HUES64 (cell line): Measurements from ENCODE around the gene COMP.

Experiments
- H3K27ac ChIP-seq: 2 replicates; pipeline ENCODE4 v1.7.0; 2013; ENCODE audit warnings: low read depth, low read length, inconsistent platforms
- H3K27me3 ChIP-seq: 2 replicates; pipeline ENCODE4 v1.6.1; 2013; ENCODE audit warnings: mild to moderate bottlenecking, low read length; ENCODE audit not compliant: insufficient read depth
- H3K36me3 ChIP-seq: 2 replicates; pipeline ENCODE4 v1.6.1; 2013; ENCODE audit warnings: mild to moderate bottlenecking, low read length; ENCODE audit not compliant: insufficient read depth
- H3K4me1 ChIP-seq: 2 replicates; pipeline ENCODE4 v1.6.1; 2013; ENCODE audit warnings: mild to moderate bottlenecking, low read length, moderate library complexity; ENCODE audit not compliant: insufficient read depth
- H3K4me3 ChIP-seq: 2 replicates; pipeline ENCODE4 v1.5.1; 2013; ENCODE audit warnings: mild to moderate bottlenecking, low read length, moderate library complexity
- H3K9ac ChIP-seq: 2 replicates; pipeline ENCODE4 v1.6.1; 2013; ENCODE audit warnings: mild to moderate bottlenecking, low read depth, low read length
- H3K9me3 ChIP-seq: 2 replicates; pipeline ENCODE4 v1.6.1; 2013; ENCODE audit warnings: low read depth, low read length; ENCODE audit not compliant: insufficient read depth
- WGBS: fragments of 150-250, 120-280 bp; methylation state at CpG from one replicate; pipeline ENCODE4 v1.1.7; 2013; ENCODE audit warnings: missing lambda C conversion rate; 5-methylcytosine and 5-hydroxymethylcytosine counted together

Gene COMP

DNA sequence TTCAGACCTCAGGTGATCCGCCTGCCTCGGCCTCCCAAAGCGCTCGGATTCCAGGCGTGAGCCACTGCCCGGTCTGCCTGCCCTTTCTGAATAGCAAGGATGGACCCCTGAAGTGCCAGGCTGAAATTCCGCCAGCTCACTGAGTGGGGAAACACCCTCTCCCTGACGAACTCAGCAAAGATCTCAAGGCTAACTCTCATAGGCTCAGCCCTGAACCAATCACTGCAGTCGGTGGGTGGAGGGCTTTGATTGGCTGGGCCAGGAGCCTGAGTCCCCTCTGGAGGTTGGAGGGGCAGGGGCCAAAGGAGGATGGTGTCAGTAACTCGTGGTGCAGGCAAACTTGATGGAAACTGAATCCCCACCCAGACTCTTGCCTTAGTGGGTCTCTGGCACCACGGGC is 11.2 kb upstream of the COMP start:
- no peak overlapping the region for H3K9ac ChIP-seq
- no peaks in the 10 kb centered on the region for H3K4me1 ChIP-seq
- 47% methylated on average over 11 of the region's 11 CpGs for WGBS
- no peak overlapping the region for H3K4me3 ChIP-seq
- peaks cover 36% of the 10 kb centered on the region for H3K27me3 ChIP-seq
- H3K36me3 ChIP-seq: no peaks in the 10 kb centered on the region
- no peak overlapping the region for H3K27ac ChIP-seq
- H3K9me3 ChIP-seq: no peaks in the 10 kb centered on the region

DNA sequence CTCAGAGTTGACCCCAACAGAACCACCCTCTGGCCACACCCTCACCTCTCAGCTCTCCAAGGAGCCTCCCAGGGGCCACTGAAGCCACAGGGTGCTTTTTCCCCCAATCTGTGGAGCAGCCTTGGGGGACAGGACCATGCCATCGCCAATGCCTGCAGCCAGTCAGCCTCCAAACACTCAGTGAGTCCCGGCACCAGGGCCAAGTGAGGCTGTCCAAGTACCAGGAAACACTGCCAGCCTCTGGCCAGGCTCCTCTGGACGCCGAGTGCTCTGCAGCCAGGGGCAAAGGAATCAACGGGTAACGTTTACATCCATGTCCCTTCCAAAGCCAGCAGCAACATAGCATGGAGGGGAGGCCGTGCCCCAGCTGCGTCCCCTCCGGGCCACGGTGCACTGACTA is 9.5 kb upstream of the COMP start:
- Histone ChIP-seq H3K4me3 (no peak overlapping the region), H3K9me3 (no peaks in the 10 kb centered on the region), H3K36me3 (no peaks in the 10 kb centered on the region), H3K27me3 (peaks cover 53% of the 10 kb centered on the region), H3K4me1 (no peaks in the 10 kb centered on the region), H3K27ac (no peak overlapping the region), H3K9ac (no peak overlapping the region)
- 80% methylated on average over 10 of the region's 10 CpGs for WGBS

DNA sequence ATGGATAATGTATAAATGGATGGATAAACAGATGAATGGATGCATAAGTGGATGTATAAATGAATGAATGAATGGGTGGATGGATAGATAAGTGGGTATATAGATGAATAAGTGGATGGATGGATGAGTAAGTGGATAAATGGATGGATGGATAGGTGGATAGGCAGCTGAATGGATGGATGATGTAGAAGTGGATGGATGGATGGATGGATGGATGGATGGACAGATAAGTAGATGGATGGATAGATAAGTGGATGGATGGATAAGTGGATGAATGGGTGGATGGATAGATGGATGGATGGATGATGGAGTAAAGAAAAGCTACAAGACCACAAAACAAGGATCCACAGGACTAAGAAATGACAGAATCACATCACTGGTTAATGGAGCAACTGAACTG is 9.0 kb upstream of the COMP start:
- Histone ChIP-seq H3K27ac (no peak overlapping the region), H3K9me3 (no peaks in the 10 kb centered on the region), H3K4me3 (no peak overlapping the region), H3K36me3 (no peaks in the 10 kb centered on the region), H3K4me1 (no peaks in the 10 kb centered on the region), H3K27me3 (peaks cover 59% of the 10 kb centered on the region), H3K9ac (no peak overlapping the region)

DNA sequence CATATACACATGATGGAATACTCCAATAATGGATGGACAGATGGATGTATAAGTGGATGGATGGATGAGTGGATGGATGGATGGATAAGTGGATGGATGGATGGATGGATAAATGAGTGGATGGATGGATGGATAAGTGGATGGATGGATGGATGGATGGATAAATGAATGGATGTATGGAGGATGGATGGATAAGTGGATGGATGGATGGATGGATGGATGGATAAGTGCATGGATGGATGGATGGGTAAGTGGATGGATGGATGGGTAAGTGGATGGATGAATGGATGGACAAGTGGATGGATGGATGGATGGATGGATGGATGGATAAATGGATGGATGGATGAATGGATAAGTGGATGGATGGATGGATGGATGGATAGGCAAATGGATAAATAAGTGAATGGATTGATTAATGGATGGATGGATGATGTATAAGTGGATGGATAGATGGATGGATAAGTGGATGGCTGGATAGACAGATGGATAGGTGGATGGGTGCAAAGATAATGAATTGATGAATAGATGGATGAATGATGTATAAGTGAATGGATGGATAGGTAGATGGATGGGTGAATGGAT is 8.4 kb upstream of the COMP start:
- H3K27ac ChIP-seq: no peak overlapping the region
- no peaks in the 10 kb centered on the region for H3K4me1 ChIP-seq
- peaks cover 65% of the 10 kb centered on the region for H3K27me3 ChIP-seq
- no peak overlapping the region for H3K9ac ChIP-seq
- H3K4me3 ChIP-seq: no peak overlapping the region
- no peaks in the 10 kb centered on the region for H3K9me3 ChIP-seq
- no peaks in the 10 kb centered on the region for H3K36me3 ChIP-seq

DNA sequence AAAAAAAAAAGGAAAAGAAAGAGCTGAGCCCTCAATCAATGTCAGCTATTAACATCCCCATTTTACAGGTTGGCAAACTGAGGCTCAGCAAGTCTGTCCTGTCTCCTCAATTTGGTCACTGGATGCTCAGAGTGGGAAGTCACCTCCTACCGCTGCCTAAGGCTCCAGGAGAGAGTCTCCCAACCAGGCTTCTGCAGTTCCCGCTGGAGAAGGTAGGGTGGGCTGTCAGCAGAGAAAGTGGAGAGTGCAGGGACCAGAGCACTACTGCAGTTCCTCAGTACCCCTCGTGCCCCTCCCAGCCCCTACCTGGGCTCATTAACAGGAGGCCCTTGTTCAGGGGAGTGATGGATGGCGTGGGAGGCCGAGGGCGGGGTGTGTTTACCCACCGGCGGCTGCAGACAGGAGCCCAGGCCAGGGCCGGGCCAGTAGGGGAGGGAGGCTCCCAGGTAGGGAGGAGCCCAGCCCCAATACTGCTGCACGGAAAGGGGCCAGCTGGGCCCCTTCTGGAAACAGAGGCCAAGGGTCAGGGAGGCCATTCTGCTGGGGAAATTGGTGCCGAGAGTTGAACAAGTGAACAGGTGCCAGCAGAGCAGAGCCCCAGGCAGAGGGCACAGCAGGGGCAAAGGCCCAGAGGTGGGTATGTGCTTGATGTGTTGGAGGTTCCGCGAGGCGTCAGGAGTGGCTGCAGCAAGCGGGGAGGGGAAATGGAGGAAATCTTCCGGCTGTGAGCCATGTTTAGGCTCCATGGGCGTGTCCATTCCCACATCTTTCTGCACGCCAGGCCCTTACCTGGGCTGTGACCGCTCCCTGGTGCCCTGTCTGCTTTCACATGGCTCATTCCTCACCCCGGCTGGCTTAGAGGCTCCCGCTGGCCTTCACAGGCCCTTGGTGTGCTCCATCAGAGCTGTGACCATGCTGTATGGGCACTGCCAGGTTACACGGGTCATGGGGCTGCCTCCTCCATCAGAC is 7.6 kb upstream of the COMP start:
- Histone ChIP-seq H3K9me3 (no peaks in the 10 kb centered on the region), H3K4me3 (no peak overlapping the region), H3K4me1 (no peaks in the 10 kb centered on the region), H3K36me3 (no peaks in the 10 kb centered on the region), H3K27ac (no peak overlapping the region), H3K27me3 (peaks cover 72% of the 10 kb centered on the region), H3K9ac (no peak overlapping the region)
- 52% methylated on average over 22 of the region's 22 CpGs for WGBS

DNA sequence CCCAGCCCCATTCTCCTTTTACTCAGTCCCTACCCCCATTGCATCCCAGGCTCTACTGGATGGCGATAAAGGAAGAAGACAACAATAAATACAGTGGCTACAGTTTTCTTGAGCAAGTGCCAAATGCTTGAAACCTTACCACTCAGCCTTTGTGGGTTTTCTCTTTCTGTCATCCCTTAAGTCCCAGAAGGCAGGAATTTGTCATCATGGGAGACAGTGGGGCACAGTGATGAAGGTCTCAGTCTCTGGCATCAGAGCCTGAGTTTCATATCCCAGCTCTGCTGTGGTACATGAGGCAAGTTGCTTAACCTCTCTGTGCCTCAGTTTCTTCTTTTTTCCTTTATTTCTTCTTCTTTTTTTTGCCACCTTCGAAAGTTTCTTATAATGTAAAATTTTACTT is 5.1 kb upstream of the COMP start:
- Histone ChIP-seq H3K4me1 (no peaks in the 10 kb centered on the region), H3K4me3 (no peak overlapping the region), H3K9ac (no peak overlapping the region), H3K9me3 (no peaks in the 10 kb centered on the region), H3K27ac (no peak overlapping the region), H3K36me3 (no peaks in the 10 kb centered on the region), H3K27me3 (peaks cover 95% of the 10 kb centered on the region)
- 100% methylated on average over 1 of the region's 2 CpGs for WGBS

DNA sequence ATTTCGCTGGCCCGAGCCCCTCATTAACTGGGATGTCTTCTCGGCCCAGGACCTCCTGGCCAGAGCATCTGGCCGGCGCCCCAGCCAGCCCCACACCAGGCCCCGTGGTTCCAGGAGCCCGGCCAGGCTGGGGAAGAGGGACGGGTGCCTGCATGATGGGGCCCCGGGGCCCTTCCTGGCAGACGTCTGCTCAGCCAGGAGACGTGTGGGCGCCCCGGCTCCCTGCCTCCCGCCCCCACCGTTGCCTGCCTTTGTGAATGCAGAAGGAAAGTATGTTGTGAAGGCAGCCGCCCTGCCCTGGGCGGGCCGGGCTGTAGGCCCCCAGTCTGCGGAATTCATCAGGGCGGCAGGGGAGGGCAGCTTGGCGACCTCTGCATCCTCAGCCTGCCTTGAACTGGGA is 4.4 kb upstream of the COMP start:
- Histone ChIP-seq H3K36me3 (no peaks in the 10 kb centered on the region), H3K27ac (no peak overlapping the region), H3K9ac (no peak overlapping the region), H3K9me3 (no peaks in the 10 kb centered on the region), H3K4me3 (no peak overlapping the region), H3K4me1 (no peaks in the 10 kb centered on the region), H3K27me3 (peaks cover 95% of the 10 kb centered on the region)
- 19% methylated on average over 21 of the region's 21 CpGs for WGBS

DNA sequence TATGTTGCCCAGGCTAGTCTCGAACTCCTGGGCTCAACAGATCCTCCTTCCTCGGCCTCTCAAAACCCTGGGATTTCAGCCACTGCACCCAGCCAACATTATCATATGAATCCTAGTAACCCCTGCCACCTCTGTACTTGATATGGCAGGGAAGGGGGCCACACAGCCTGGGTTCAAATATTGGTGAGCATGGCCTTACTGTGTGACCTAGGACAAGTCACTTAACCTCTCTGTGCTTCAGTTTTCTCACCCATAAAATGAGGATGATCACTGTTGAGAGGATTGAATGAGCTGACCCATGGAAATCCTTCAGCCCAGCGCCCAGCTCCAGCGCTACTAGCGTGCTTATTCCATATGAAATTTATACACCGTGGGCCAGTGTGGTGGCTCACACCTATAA is 3.6 kb upstream of the COMP start:
- 94% methylated on average over 6 of the region's 6 CpGs for WGBS
- Histone ChIP-seq H3K27ac (no peak overlapping the region), H3K4me1 (no peaks in the 10 kb centered on the region), H3K27me3 (peaks cover 95% of the 10 kb centered on the region), H3K4me3 (no peak overlapping the region), H3K36me3 (no peaks in the 10 kb centered on the region), H3K9ac (no peak overlapping the region), H3K9me3 (no peaks in the 10 kb centered on the region)

DNA sequence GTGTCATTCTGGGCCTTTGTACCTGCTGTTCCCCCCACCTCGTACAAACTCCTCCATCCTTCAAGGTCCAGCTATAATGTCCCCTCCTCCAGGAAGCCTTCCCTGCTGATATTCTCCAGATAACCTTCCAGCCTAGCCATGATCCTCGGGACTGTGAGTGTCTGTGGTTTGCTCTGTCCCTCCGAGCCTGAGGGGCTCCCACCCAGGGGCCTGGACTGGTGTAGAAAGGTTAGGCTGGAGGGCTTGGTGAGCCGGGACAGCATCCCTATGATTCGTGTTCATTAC is 2.9 kb upstream of the COMP start:
- Histone ChIP-seq H3K4me1 (no peaks in the 10 kb centered on the region), H3K27me3 (peaks cover 96% of the 10 kb centered on the region), H3K9me3 (no peaks in the 10 kb centered on the region), H3K4me3 (no peak overlapping the region), H3K27ac (no peak overlapping the region), H3K9ac (no peak overlapping the region), H3K36me3 (no peaks in the 10 kb centered on the region)
- 74% methylated on average over 4 of the region's 5 CpGs for WGBS

DNA sequence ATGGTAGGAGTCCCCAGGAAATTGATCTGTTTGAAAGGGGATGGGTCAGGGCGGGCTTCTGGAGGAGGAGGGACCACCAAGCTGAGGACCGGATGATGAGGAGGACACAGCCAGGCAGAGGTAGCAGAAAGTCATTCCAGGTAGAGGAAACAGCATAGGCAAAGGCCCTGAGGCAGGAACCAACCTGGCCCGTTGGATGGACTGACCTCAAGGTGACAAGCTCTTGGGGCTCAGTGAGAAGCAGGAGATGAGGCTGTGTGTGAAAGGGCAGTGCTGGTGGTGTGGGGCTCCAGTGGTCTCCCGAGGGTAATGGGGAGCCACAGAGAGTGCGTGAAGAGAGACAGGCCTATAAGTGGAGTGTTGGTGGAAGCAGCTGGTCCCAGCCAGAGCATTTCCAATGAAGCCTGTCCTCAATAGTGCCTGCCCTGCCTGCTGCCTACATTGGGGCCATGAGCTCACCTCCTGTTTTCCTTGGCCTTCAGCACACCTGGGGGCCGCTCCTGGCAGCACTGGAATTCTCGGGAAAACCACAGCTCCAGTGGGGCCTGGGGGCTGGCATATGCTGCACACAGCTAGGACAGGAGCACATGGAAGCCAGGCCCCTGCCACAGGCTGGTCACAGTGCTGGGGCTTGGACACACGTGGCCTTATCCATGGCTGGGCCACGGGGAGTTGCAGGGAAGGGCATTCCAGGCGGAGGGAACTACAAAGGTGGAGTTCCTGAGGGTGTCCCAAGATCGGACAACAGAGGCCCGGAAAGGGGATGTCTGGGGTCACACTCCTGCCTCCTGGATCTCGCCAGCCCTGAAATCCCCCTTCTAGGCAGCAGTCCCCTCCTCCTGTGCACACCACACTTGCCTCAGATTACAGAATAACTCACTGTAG is 2.3 kb upstream of the COMP start:
- Histone ChIP-seq H3K4me1 (no peaks in the 10 kb centered on the region), H3K4me3 (no peak overlapping the region), H3K27ac (no peak overlapping the region), H3K27me3 (peaks cover 98% of the 10 kb centered on the region), H3K9me3 (no peaks in the 10 kb centered on the region), H3K9ac (no peak overlapping the region), H3K36me3 (no peaks in the 10 kb centered on the region)
- 83% methylated on average over 13 of the region's 13 CpGs for WGBS

DNA sequence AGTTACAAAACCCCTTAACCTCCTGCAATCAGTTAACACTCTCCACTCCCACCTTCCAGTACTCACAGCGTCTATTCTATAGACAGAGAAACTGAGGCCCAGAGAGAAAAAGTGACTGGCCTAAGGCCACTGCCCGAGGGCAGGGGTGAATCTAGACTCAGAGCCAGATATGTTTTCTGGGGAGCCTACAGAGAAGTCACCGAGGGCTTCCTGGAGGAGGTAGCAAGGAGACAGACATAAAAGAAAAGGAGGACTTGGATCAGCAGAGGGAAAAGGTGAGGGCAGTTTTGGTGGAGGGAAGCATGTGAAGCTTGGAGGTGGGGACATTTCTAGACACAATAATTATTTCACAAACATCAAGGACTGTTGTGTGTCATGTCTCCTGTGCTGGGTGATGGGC is 1.6 kb upstream of the COMP start:
- Histone ChIP-seq H3K9me3 (no peaks in the 10 kb centered on the region), H3K27me3 (peaks cover 99% of the 10 kb centered on the region), H3K9ac (no peak overlapping the region), H3K4me1 (no peaks in the 10 kb centered on the region), H3K27ac (no peak overlapping the region), H3K36me3 (no peaks in the 10 kb centered on the region), H3K4me3 (no peak overlapping the region)
- 73% methylated on average over 3 of the region's 3 CpGs for WGBS
